ENCODE results near the gene ITPR1. TPM values are rescaled to one million over a fixed set of nuclear protein-coding genes. Genes with fewer than 3 reads are reported as not detected.

ITPR1 gene
- total RNA-seq, 4 donors from 2014 or later, result 14.7 to 45.1 (median 21.0) TPM

DNA sequence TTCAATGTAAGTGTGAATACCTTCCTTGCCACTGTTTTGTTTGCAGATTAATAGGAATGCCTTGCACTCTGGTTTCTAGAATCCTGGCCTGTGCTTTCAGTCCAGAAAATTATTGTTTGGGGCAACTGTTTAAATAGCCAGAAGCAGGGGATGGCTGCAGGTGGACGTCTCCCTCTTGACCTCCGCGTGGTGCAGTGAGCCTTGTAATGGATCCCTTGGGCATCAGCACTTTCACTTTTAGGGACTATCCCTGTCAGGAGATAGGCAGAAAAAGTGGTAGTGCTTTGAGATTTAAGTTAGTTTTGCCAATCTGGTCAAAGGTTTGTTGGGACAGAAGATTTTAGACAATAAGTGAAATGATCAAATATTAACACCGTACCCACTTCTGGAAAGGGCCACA lies 307.4 kb downstream of the ITPR1 start:
- DNase-seq (ENCODE audit: low spot score in 2 of 2), result no peak
- no peaks in the 10 kb centered on the region for H3K9me3 ChIP-seq
- no peaks in the 10 kb centered on the region for H3K4me1 ChIP-seq
- TF ChIP-seq EP300 (IDR thresholded peaks at IDR 0.05) (no peak), POLR2A (IDR thresholded peaks at IDR 0.05) (no peak), POLR2AphosphoS5 (IDR thresholded peaks at IDR 0.05) (no peak)
- TF ChIP-seq, protein P1, sequence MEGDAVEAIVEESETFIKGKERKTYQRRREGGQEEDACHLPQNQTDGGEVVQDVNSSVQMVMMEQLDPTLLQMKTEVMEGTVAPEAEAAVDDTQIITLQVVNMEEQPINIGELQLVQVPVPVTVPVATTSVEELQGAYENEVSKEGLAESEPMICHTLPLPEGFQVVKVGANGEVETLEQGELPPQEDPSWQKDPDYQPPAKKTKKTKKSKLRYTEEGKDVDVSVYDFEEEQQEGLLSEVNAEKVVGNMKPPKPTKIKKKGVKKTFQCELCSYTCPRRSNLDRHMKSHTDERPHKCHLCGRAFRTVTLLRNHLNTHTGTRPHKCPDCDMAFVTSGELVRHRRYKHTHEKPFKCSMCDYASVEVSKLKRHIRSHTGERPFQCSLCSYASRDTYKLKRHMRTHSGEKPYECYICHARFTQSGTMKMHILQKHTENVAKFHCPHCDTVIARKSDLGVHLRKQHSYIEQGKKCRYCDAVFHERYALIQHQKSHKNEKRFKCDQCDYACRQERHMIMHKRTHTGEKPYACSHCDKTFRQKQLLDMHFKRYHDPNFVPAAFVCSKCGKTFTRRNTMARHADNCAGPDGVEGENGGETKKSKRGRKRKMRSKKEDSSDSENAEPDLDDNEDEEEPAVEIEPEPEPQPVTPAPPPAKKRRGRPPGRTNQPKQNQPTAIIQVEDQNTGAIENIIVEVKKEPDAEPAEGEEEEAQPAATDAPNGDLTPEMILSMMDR (IDR thresholded peaks at IDR 0.05), result no peak
- no peaks in the 10 kb centered on the region for H3K27me3 ChIP-seq
- no peaks in the 10 kb centered on the region for H3K36me3 ChIP-seq
- no peak overlapping the region for H3K27ac ChIP-seq
- H3K4me3 ChIP-seq, result no peak overlapping the region
- 96% methylated on average over 4 of the region's 4 CpGs for WGBS

DNA sequence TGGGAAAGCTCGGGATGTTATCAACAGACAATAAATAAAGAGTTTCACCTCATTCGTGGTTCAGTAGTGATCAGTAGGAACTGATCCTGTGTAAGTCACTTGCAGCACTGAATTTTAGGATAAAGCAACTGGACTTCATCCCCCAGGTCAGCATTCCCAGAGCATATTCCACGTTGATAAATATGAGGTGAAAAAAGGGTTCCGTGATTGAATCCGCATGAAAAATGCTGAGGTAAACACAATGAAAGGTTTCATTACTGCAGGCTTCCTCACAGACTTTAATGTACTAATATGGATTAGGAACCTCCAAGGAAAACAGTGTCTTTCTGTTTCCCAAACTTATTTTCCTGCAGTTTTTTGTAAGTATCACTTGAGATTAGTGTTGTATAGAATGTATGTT lies 308.7 kb downstream of the ITPR1 start:
- Histone ChIP-seq H3K27me3 (no peaks in the 10 kb centered on the region), H3K27ac (no peak overlapping the region), H3K4me1 (no peaks in the 10 kb centered on the region), H3K9me3 (no peaks in the 10 kb centered on the region), H3K36me3 (no peaks in the 10 kb centered on the region), H3K4me3 (no peak overlapping the region)
- TF ChIP-seq, protein P1 (IDR thresholded peaks at IDR 0.05), result no peak
- TF ChIP-seq POLR2AphosphoS5 (IDR thresholded peaks at IDR 0.05), result no peak
- TF ChIP-seq EP300 (IDR thresholded peaks at IDR 0.05), result no peak
- no peak for TF ChIP-seq POLR2A (IDR thresholded peaks at IDR 0.05)
- no peak for DNase-seq (ENCODE audit: low spot score in 2 of 2)
- 85% methylated on average over 5 of the region's 5 CpGs for WGBS

DNA sequence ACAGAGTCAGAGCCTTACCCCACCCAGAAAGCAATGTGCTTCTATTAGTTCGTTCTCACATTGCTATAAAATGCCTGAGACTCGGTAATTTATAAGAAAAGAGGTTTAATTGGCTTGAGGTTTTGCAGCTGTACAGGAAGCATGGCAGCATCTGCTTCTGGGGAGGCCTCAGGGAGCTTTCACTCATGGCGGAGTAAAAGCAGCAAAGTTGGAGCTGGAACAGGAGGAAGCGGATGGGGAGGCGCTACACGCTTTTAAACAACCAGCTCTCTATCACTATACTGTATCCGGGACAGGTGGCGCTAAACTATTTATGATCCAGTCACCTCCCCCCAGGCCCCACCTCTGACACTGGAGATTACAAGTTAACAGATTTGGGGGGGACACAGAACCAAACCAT lies 309.8 kb downstream of the ITPR1 start:
- Histone ChIP-seq H3K27ac (no peak overlapping the region), H3K4me3 (no peak overlapping the region), H3K9me3 (no peaks in the 10 kb centered on the region), H3K4me1 (no peaks in the 10 kb centered on the region), H3K27me3 (no peaks in the 10 kb centered on the region), H3K36me3 (no peaks in the 10 kb centered on the region)
- no peak for DNase-seq (ENCODE audit: low spot score in 2 of 2)
- TF ChIP-seq EP300 (IDR thresholded peaks at IDR 0.05), result no peak
- TF ChIP-seq POLR2A (IDR thresholded peaks at IDR 0.05), result no peak
- TF ChIP-seq, protein P1 (IDR thresholded peaks at IDR 0.05), result no peak
- no peak for TF ChIP-seq POLR2AphosphoS5 (IDR thresholded peaks at IDR 0.05)
- 99% methylated on average over 8 of the region's 8 CpGs for WGBS

DNA sequence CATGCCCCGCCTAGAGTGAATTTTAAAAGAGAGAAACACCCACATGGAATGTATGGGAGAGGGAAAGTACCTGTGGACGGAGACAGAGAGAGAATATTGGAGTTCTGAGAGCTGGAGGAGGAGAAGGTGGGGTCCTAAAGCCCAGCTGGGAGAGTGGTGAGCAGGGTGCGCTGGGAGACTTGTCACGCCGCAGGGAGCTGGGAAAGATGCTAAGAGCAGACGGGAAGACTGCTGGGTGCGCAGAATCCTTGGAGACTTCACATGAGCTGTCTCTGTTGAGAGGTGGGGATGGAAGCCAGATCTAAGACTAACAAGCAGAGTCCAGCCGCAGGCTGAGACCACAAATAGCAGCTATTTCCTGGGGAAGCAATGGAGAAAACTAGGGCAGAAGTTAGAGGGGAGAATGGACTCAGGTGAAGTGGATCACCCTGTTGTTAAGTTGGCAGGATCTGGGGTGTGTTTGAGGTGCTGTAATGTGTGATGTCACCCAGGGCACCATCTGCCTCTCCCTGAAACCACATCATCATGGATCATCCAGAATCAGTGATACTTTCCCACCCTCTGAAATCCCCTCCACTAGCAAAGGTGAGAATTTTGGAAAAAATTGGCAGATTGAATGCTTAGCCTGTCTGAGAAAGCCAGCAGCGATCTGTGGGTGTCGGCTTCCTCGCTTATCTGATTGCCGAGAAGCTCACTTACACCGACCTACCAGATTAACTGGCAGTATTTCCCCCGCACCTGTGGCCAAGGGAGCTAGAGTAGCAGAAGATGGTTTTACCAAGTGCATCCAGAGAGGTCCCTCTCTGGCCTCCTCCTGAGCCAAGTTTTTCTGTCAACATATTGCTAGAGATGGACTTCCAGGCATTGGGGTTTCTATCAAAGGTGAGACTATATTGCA lies 311.3 kb downstream of the ITPR1 start:
- WGBS, result 87% methylated on average over 14 of the region's 14 CpGs

DNA sequence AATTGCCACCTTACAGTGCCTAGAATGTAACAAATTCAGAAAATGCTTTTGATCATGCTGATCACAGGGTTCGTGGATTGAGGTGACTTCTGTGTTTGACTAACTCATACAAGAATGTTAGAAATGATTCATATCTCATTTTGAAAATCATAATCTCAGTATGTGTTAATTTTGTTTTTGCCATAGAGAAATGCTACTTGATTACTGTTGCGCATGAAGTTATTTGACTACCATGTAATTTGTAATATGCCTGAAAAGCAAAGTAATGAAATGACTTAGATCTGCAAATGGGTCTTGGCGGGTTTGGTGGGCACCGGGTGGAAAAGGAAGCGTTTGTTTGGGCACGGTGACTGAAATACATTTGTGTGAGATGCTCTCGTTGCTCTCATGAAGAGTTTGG lies 312.5 kb downstream of the ITPR1 start:
- WGBS, result 82% methylated on average over 7 of the region's 7 CpGs

More for the DNA sequence above, 311.3 kb downstream of the ITPR1 start:
- Histone ChIP-seq H3K27ac (no peak overlapping the region), H3K36me3 (no peaks in the 10 kb centered on the region), H3K4me1 (no peaks in the 10 kb centered on the region), H3K27me3 (no peaks in the 10 kb centered on the region), H3K4me3 (no peak overlapping the region), H3K9me3 (no peaks in the 10 kb centered on the region)
- TF ChIP-seq POLR2A (IDR thresholded peaks at IDR 0.05) (no peak), POLR2AphosphoS5 (IDR thresholded peaks at IDR 0.05) (no peak), EP300 (IDR thresholded peaks at IDR 0.05) (no peak)
- TF ChIP-seq, protein P1 (IDR thresholded peaks at IDR 0.05), result no peak
- no peak for DNase-seq (ENCODE audit: low spot score in 2 of 2)

More for the DNA sequence above, 312.5 kb downstream of the ITPR1 start:
- H3K27me3 ChIP-seq, result no peaks in the 10 kb centered on the region
- no peaks in the 10 kb centered on the region for H3K9me3 ChIP-seq
- no peak overlapping the region for H3K27ac ChIP-seq
- no peak overlapping the region for H3K4me3 ChIP-seq
- no peaks in the 10 kb centered on the region for H3K4me1 ChIP-seq
- DNase-seq (ENCODE audit: low spot score in 2 of 2), result no peak
- TF ChIP-seq, protein P1 (IDR thresholded peaks at IDR 0.05), result no peak
- no peak for TF ChIP-seq POLR2AphosphoS5 (IDR thresholded peaks at IDR 0.05)
- TF ChIP-seq POLR2A (IDR thresholded peaks at IDR 0.05), result no peak
- TF ChIP-seq EP300 (IDR thresholded peaks at IDR 0.05), result no peak
- no peaks in the 10 kb centered on the region for H3K36me3 ChIP-seq
